Adrenal gland (tissue), 12 donors: Measurements from ENCODE around the gene HIVEP3. TPM values are rescaled to one million over a fixed set of nuclear protein-coding genes. Genes with fewer than 3 reads are reported as not detected.

Experiments
- DNase-seq, 7 donors: peaks; one replicate each; pipeline ENCODE4 v3.0.0-alpha.2; 2019 to 2020
- H3K27ac ChIP-seq, 5 donors: fragments of 200-600 bp; sonication (generic) in 4 of 5; 1 replicate in 3 of 5; 2 replicates in 2 of 5; pipeline versions ENCODE4 v1.5.1 to v1.8.0; 2016 to 2020; ENCODE audit warnings: mild to moderate bottlenecking in 1 of 5
- H3K27me3 ChIP-seq: fragments of 200-600 bp; 2 replicates; pipeline ENCODE4 v1.8.0; 2021
- H3K36me3 ChIP-seq, 2 donors: fragments of 200-600 bp; replicated peaks in 1 of 2; 1 replicate in 1 of 2; 2 replicates in 1 of 2; pipeline versions ENCODE4 v1.5.1 to v1.8.0; 2018 to 2022
- H3K4me1 ChIP-seq, 2 donors: fragments of 200-600 bp; replicated peaks in 1 of 2; 1 replicate in 1 of 2; 2 replicates in 1 of 2; pipeline versions ENCODE4 v1.5.1 to v1.8.0; 2018 to 2021
- H3K4me3 ChIP-seq, 4 donors: fragments of 200-600 bp; sonication (generic) in 3 of 4; one replicate each; pipeline ENCODE4 v1.5.1; 2016 to 2018
- H3K9me3 ChIP-seq, 3 donors: fragments of 200-600 bp; sonication (generic) in 1 of 3; replicated peaks in 1 of 3; 1 replicate in 2 of 3; 2 replicates in 1 of 3; pipeline versions ENCODE4 v1.5.1 to v1.8.0; 2016 to 2021
- CTCF ChIP-seq, 6 experiments: fragments of 450-650 bp in 4 of 6; fragments of 200-600 bp in 2 of 6; sonication (generic) in 1 of 6; IDR thresholded peaks; 1 replicate in 5 of 6; 2 replicates in 1 of 6; pipeline versions ENCODE4 v1.5.1 to v1.8.0; 2016 to 2021; ENCODE audit warnings: antibody characterized with exemption in 6 of 6, mild to moderate bottlenecking in 2 of 6, moderate library complexity in 1 of 6
- POLR2A ChIP-seq, 2 donors: fragments of 450-650 bp; IDR thresholded peaks; one replicate each; pipeline ENCODE4 v1.6.1; 2017; ENCODE audit warnings: antibody characterized with exemption in 2 of 2, mild to moderate bottlenecking in 2 of 2, moderate library complexity in 1 of 2
- WGBS, 4 donors: extraction: QIAGEN DNeasy Blood & Tissue Kit in 2 of 4; methylation state at CpG; one replicate each; pipeline versions ENCODE4 v1.1.5 to v1.1.7; 2013 to 2017; 5-methylcytosine and 5-hydroxymethylcytosine counted together
- intact Hi-C, 2 donors: fragments of 100-400 bp; cut with DNase I; formaldehyde crosslinking; loops; one replicate each; pipeline versions ENCODE4 v1.14.1 to v1.15.0; 2022 to 2023
- polyA plus RNA-seq, 3 donors: library from polyadenylated mRNA; stranded (reverse); fragments of 200-250 nt in 2 of 3; fragments of 350-450 nt in 1 of 3; fragmentation: Illumina TruSeq in 1 of 3; extraction: RNeasy Lipid Tissue Mini Kit (QIAGEN cat#74804) in 1 of 3; gene quantifications; one replicate each; pipeline ENCODE4 v1.2.3, GENCODE V29; 2013 to 2014
- total RNA-seq, 9 donors: library from RNA; depleted of rRNA in 4 of 9; stranded (reverse); fragments of >200 nt in 4 of 9; fragments of 120-200 nt in 1 of 9; fragmentation: NEBNext Ultra II Directional in 1 of 9; extraction: Animal tissue kit (Norgen Biotek cat#: 25700) in 1 of 9; gene quantifications; one replicate each; pipeline versions ENCODE4 v1.1.0 to v1.2.4, GENCODE V29; 2013 to 2023
- donor health status: healthy with polysubstance abuse.
- donor health status: Bipolar disorder and iron deficiency.
- donor health status: DM: yes; HTN: yes; CAD: no.
- donor health status: DM: no; HTN: no; CAD: no.
- donor health status: DM: no; HTN: no; CAD: no.
- donor health status: DM: yes; HTN: yes; CAD: no.

HIVEP3 gene
- total and polyA plus RNA-seq, 12 donors: 3.2 to 7.7 (median 7.0) TPM

GRCh38 chr1:41641941-41642527 lies 276.7 kb downstream of the HIVEP3 start:
- no peak for DNase-seq
- TF ChIP-seq POLR2A (IDR thresholded peaks at IDR 0.05) (no peak), CTCF (IDR thresholded peaks at IDR 0.05) (no peak)
- Histone ChIP-seq H3K4me1 (no peaks in the 10 kb centered on the region), H3K27ac (no peak overlapping the region), H3K36me3 (no peaks in the 10 kb centered on the region), H3K4me3 (no peak overlapping the region), H3K27me3 (no peaks in the 10 kb centered on the region), H3K9me3 (no peaks in the 10 kb centered on the region)
- intact Hi-C loops: no loop called here
- WGBS, 4 donors: 89 to 96% (median 90%) methylated on average over 7 of the region's 7 CpGs

- Histone ChIP-seq H3K27me3 (no peaks in the 10 kb centered on the region), H3K9me3 (no peaks in the 10 kb centered on the region), H3K4me3 (no peak overlapping the region), H3K36me3 (no peaks in the 10 kb centered on the region), H3K4me1 (no peaks in the 10 kb centered on the region), H3K27ac (no peak overlapping the region)
- 92 to 98% (median 94%) methylated on average over 3 of the region's 3 CpGs for WGBS, 4 donors
- intact Hi-C loops: no loop called here
- no peak for DNase-seq
- TF ChIP-seq POLR2A (IDR thresholded peaks at IDR 0.05) (no peak), CTCF (IDR thresholded peaks at IDR 0.05) (no peak)
Measured at GRCh38 chr1:41641475-41641814, 277.3 kb downstream of the HIVEP3 start.

GRCh38 chr1:41640756-41641474 lies 277.8 kb downstream of the HIVEP3 start:
- TF ChIP-seq CTCF (IDR thresholded peaks at IDR 0.05): no peak
- no peak overlapping the region for H3K4me3 ChIP-seq
- no peaks in the 10 kb centered on the region for H3K9me3 ChIP-seq
- no peak for DNase-seq
- WGBS, 4 donors: 95 to 98% (median 96%) methylated on average over 8 of the region's 8 CpGs
- no peaks in the 10 kb centered on the region for H3K36me3 ChIP-seq
- intact Hi-C loops: no loop called here
- H3K4me1 ChIP-seq: no peaks in the 10 kb centered on the region
- H3K27ac ChIP-seq: no peak overlapping the region
- H3K27me3 ChIP-seq: no peaks in the 10 kb centered on the region

- Histone ChIP-seq H3K27ac (no peak overlapping the region), H3K4me3 (no peak overlapping the region), H3K9me3 (no peaks in the 10 kb centered on the region), H3K4me1 (no peaks in the 10 kb centered on the region), H3K36me3 (no peaks in the 10 kb centered on the region), H3K27me3 (no peaks in the 10 kb centered on the region)
- TF ChIP-seq POLR2A (IDR thresholded peaks at IDR 0.05) (no peak), CTCF (IDR thresholded peaks at IDR 0.05) (no peak)
- 79 to 87% (median 85%) methylated on average over 9 to 12 of the region's 12 CpGs for WGBS, 4 donors
- intact Hi-C loops: no loop called here
- DNase-seq: no peak
Measured at GRCh38 chr1:41640141-41640751, 278.5 kb downstream of the HIVEP3 start.
